Tibial nerve (tissue), 4 donors: ENCODE results near the gene ATP2A2.

Source experiments
- CTCF ChIP-seq, 5 experiments: fragments of 200-600 bp in 3 of 5; fragments of 450-650 bp in 2 of 5; sonication (generic) in 3 of 5; IDR thresholded peaks; one replicate each; pipeline ENCODE4 v1.5.1; 2016 to 2019; ENCODE audit warnings: antibody characterized with exemption in 5 of 5, mild to moderate bottlenecking in 3 of 5, moderate library complexity in 2 of 5
- EP300 ChIP-seq, 2 donors: sonication (generic); formaldehyde crosslinking; IDR thresholded peaks; one replicate each; pipeline ENCODE4 v1.6.1; 2017; ENCODE audit warnings: antibody characterized with exemption in 2 of 2, mild to moderate bottlenecking in 1 of 2
- POLR2A ChIP-seq, 2 donors: fragments of 450-650 bp; IDR thresholded peaks; one replicate each; pipeline ENCODE4 v1.6.1; 2017; ENCODE audit warnings: antibody characterized with exemption in 2 of 2, mild to moderate bottlenecking in 2 of 2, moderate library complexity in 2 of 2

DNA sequence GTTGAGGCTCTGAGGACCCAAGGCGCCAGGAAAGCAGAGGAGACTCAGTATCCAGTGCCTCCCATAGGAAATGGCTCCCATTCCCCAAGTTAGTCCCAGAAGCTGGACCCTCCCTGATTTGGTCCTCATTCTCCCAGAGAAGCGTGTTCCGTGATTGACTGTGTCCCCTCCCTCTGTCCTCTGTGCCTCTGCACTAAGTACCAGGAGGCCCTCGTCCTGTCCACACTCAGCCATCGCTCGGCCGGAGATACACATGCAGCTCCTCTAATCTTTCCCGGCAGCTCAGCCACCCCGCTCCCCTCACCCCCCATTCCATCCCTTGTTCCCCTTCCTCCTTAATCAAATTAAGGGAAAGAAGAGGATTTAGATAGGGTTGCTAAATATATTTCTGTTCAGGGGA lies 28.3 kb upstream of the ATP2A2 start:
- TF ChIP-seq CTCF (IDR thresholded peaks at IDR 0.05) (no peak), POLR2A (IDR thresholded peaks at IDR 0.05) (no peak), EP300 (IDR thresholded peaks at IDR 0.05) (no peak)
